Tibial artery (tissue), 4 donors: ENCODE results near the gene CCR3.

Source experiments
- DNase-seq, 2 donors: peaks; one replicate each; pipeline ENCODE4 v3.0.0-alpha.2; 2019
- H3K27ac ChIP-seq, 2 donors: fragments of 200-600 bp; sonication (generic) in 1 of 2; 1 replicate in 1 of 2; 2 replicates in 1 of 2; pipeline ENCODE4 v1.5.1; 2018 to 2019; ENCODE audit warnings: mild to moderate bottlenecking in 1 of 2
- H3K27me3 ChIP-seq, 2 donors: fragments of 200-600 bp; sonication (generic) in 1 of 2; one replicate each; pipeline versions ENCODE4 v1.5.1 to v1.6.0; 2016 to 2019
- H3K36me3 ChIP-seq, 3 donors: fragments of 200-600 bp; sonication (generic) in 2 of 3; one replicate each; pipeline ENCODE4 v1.5.1; 2016 to 2019; ENCODE audit warnings: mild to moderate bottlenecking in 2 of 3
- H3K4me1 ChIP-seq, 4 donors: fragments of 200-600 bp; sonication (generic) in 2 of 4; 1 replicate in 3 of 4; 2 replicates in 1 of 4; pipeline ENCODE4 v1.5.1; 2016 to 2019
- H3K4me3 ChIP-seq, 2 donors: fragments of 200-600 bp; sonication (generic) in 1 of 2; 1 replicate in 1 of 2; 2 replicates in 1 of 2; pipeline ENCODE4 v1.5.1; 2018 to 2019; ENCODE audit warnings: mild to moderate bottlenecking in 2 of 2
- H3K9me3 ChIP-seq, 3 donors: fragments of 200-600 bp; sonication (generic) in 1 of 3; one replicate each; pipeline ENCODE4 v1.5.1; 2016 to 2019
- CTCF ChIP-seq, 2 experiments: fragments of 200-600 bp in 1 of 2; fragments of 450-650 bp in 1 of 2; IDR thresholded peaks; one replicate each; pipeline ENCODE4 v1.5.1; 2017 to 2019; ENCODE audit warnings: antibody characterized with exemption in 2 of 2, mild to moderate bottlenecking in 1 of 2, moderate library complexity in 1 of 2
- intact Hi-C: fragments of 100-400 bp; cut with DNase I; formaldehyde crosslinking; loops from one replicate; pipeline ENCODE4 v1.15.0; 2023; ENCODE audit warnings: low total_unique reads

Gene CCR3

DNA sequence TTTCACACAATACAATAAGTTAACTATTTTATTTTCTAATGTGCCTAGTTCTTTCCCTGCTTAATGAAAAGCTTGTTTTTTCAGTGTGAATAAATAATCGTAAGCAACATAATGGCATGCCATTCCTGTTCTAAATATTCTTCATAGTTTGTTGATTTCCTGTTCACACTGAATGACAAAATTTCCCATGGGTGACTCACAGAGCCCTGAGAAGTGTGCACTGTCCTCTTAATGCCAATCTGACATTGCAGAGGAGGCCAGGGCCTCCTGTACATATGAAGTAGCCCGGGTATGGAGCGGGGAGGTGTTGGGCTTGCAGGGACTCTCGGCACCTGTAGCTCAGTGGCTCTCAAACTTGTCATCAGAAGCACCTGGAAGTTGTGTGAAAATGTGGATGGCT lies 24.3 kb downstream of the CCR3 start:
- DNase-seq = no peak
- intact Hi-C loops = no loop called here
- Histone ChIP-seq H3K4me3 (no peak overlapping the region), H3K27ac (no peak overlapping the region), H3K9me3 (no peaks in the 10 kb centered on the region), H3K36me3 (no peaks in the 10 kb centered on the region), H3K27me3 (no peaks in the 10 kb centered on the region), H3K4me1 (no peaks in the 10 kb centered on the region)
- no peak for TF ChIP-seq CTCF (IDR thresholded peaks at IDR 0.05)

- H3K27ac ChIP-seq = no peak overlapping the region
- no peaks in the 10 kb centered on the region for H3K36me3 ChIP-seq
- no peaks in the 10 kb centered on the region for H3K4me1 ChIP-seq
- no peaks in the 10 kb centered on the region for H3K27me3 ChIP-seq
- no peak overlapping the region for H3K4me3 ChIP-seq
- no peaks in the 10 kb centered on the region for H3K9me3 ChIP-seq
- intact Hi-C loops = no loop called here
- DNase-seq = no peak
- no peak for TF ChIP-seq CTCF (IDR thresholded peaks at IDR 0.05)
Observed at GRCh38 chr3:46269556-46269955, 27.3 kb downstream of the CCR3 start.

GRCh38 chr3:46270474-46270873 lies 28.2 kb downstream of the CCR3 start:
- Histone ChIP-seq H3K9me3 (no peaks in the 10 kb centered on the region), H3K4me3 (no peak overlapping the region), H3K27me3 (no peaks in the 10 kb centered on the region), H3K36me3 (no peaks in the 10 kb centered on the region), H3K27ac (no peak overlapping the region), H3K4me1 (no peaks in the 10 kb centered on the region)
- DNase-seq = no peak
- TF ChIP-seq CTCF (IDR thresholded peaks at IDR 0.05) = no peak
- intact Hi-C loops = no loop called here

- Histone ChIP-seq H3K9me3 (no peaks in the 10 kb centered on the region), H3K36me3 (no peaks in the 10 kb centered on the region), H3K27me3 (no peaks in the 10 kb centered on the region), H3K4me1 (no peaks in the 10 kb centered on the region), H3K27ac (no peak overlapping the region), H3K4me3 (no peak overlapping the region)
- no peak for TF ChIP-seq CTCF (IDR thresholded peaks at IDR 0.05)
- no peak for DNase-seq
- intact Hi-C loops = no loop called here
Observed at GRCh38 chr3:46271209-46271745, 29.0 kb downstream of the CCR3 start.

GRCh38 chr3:46272028-46272451 lies 29.8 kb downstream of the CCR3 start:
- no peak overlapping the region for H3K27ac ChIP-seq
- TF ChIP-seq CTCF (IDR thresholded peaks at IDR 0.05) = no peak
- H3K4me1 ChIP-seq = no peaks in the 10 kb centered on the region
- DNase-seq = no peak
- no peak overlapping the region for H3K4me3 ChIP-seq
- no peaks in the 10 kb centered on the region for H3K36me3 ChIP-seq
- H3K27me3 ChIP-seq = no peaks in the 10 kb centered on the region
- intact Hi-C loops = no loop called here
- H3K9me3 ChIP-seq = no peaks in the 10 kb centered on the region
